ENCODE measurements around the gene SOX5.
"Not testable (repeated sequence)": the region's sequence is repeated elsewhere in the genome, so short reads cannot be mapped to it uniquely, and the experiment has no call there.

Gene SOX5

DNA sequence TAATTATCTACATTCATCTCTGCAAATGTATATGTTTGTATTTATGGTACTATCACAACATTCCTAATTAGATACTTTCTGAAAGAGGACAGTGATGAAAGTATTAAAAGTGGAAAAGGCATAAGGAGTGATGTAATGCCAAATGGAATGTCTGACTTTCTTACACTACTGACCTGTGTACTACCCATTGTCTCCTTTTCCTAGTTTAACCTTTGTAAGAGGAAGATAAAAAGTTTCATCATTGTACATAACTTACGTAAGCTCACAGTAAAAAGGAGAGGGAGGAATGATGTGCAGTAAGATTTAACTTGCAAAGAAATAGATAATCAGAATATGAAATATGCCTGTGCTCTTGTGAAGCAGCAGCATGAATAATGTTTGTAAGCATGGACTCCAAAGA lies 55.9 kb downstream of the SOX5 start:
- TF ChIP-seq JUND (IDR thresholded peaks at IDR 0.05; ENCODE audit: low read depth) = no peak
- no peak for DNase-seq (ENCODE audit: low read depth in 1 of 2, low spot score in 1 of 2)
- in situ Hi-C loops (cut with HindIII; ENCODE audit: low pct_unique_long_range_greater_than_20kb, low sequenced_read_pairs) = no loop called here

DNA sequence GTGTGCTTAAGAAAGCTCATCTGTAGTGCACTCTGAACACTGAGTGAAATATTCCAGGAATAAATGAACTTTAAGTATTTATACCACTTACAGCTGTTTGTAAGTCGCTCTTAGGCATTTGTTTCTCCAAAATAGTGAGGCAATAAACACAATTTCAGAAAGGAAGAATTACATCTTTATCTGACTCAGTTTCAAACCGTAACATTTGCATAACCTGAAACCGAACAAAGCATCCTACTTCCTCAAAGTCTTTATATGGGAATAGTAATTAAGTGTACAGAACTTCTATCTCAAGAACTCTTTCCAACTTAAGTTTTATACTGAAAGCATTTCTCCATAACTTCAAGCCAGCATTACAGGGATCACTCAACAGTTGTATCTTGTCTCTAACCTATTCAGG lies 58.4 kb downstream of the SOX5 start:
- TF ChIP-seq JUND (IDR thresholded peaks at IDR 0.05; ENCODE audit: low read depth) = no peak
- in situ Hi-C loops (cut with HindIII; ENCODE audit: low pct_unique_long_range_greater_than_20kb, low sequenced_read_pairs) = no loop called here
- no peak for DNase-seq (ENCODE audit: low read depth in 1 of 2, low spot score in 1 of 2)

DNA sequence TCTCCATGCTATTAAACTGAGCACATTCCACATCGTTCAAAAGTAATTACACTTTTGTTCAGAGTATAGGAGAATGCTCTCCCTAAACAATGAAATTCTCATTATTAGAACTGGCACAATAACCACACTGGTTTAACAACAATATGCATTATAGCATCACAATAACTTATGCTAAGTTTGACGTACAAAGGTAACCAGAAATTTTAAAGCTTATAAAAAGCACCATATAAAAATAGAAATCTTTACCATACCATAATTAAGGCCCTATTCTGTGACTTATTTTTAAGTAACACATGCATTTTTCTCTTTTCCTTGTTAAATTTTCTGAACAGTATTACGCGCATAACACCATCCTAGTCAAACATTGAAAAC lies 60.4 kb downstream of the SOX5 start:
- in situ Hi-C loops (cut with HindIII; ENCODE audit: low pct_unique_long_range_greater_than_20kb, low sequenced_read_pairs) = no loop called here
- DNase-seq (ENCODE audit: low read depth in 1 of 2, low spot score in 1 of 2) = no peak
- no peak for TF ChIP-seq JUND (IDR thresholded peaks at IDR 0.05; ENCODE audit: low read depth)

DNA sequence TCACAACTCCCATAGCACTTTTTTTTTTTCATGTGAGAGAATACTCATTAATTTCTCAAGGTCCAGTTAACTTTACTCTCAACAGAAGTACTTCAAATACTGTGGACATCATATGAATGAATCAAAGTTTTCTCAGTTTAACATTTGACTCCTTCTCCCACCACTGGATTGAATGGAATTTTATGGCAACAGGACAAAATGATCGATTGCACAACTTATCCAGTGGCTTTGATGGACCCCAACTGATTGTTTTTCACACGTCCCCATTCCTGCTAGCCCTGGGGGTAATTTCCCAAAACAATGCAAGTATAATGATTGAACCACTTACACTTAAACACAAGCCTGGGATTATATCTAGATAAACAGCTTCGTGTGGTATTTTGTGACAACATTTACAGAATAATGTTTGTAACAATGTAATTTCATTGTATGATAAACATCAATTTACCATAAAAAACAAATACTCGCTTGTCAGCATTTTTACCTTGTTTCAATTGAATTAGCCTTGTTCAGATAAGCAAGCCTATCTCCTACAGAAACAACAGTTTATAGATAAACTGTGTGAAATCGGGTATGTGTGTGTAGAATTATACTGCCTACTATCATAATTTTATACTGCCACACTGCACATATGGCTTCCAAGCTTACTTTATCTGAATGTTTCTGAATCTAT lies 60.9 kb downstream of the SOX5 start:
- TF ChIP-seq JUND (IDR thresholded peaks at IDR 0.05; ENCODE audit: low read depth) = no peak
- in situ Hi-C loops (cut with HindIII; ENCODE audit: low pct_unique_long_range_greater_than_20kb, low sequenced_read_pairs) = no loop called here
- no peak for DNase-seq (ENCODE audit: low read depth in 1 of 2, low spot score in 1 of 2)

DNA sequence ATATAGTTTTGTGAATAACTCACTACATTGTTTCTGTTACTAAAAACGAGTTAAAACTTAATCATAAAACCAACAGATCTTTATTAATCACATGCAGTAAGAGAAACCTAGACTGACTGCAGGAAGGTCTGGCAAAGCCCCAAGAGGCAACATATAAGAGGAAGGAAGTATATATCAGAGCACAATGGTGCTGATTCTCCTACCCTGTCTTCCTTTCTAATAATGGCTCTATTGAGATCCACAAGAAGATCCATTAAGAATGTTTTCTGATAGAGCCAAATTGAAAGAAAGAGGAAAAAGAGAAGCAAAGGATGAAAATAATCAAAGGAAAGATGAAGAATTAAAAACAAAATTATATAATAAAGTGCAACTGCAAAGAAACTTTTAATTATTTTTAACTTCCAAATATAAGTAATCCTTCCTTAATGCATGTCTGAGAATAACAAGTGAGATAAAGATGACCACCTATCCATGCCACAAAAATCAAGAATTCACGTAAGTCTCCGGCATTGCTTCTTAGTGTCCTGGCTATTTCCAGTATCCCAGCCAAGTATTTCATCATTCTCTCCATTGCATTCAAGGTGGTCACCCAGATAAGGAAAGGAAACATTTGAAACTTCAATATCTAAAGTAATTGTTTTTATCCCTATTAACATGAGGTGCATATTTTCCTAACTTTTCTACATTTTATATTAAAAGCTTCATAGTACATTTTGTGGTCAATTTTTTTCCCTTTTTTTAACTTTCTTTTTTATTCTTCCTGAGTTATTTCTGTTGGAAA lies 62.2 kb downstream of the SOX5 start:
- in situ Hi-C loops (cut with HindIII; ENCODE audit: low pct_unique_long_range_greater_than_20kb, low sequenced_read_pairs) = no loop called here
- TF ChIP-seq JUND (IDR thresholded peaks at IDR 0.05; ENCODE audit: low read depth) = no peak
- DNase-seq (ENCODE audit: low read depth in 1 of 2, low spot score in 1 of 2) = no peak

DNA sequence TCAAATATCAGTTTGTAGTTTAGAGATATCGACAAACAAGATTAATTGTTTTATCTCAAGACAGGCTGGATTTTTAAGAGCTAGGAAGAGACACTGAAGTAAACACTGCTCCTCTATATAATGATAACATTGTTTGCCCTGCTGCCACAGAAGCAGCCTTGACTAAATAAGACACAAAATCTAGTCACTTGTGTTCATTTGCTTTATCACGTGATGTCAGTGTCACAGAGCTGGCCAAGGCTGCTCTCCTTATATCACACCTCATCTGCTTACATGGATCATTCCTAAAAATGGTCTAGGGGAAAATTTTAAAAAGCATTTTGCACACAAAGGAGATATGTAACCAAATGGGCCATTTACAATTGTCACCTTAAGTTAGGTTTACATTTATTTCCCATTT lies 64.1 kb downstream of the SOX5 start:
- no peak for DNase-seq (ENCODE audit: low read depth in 1 of 2, low spot score in 1 of 2)
- in situ Hi-C loops (cut with HindIII; ENCODE audit: low pct_unique_long_range_greater_than_20kb, low sequenced_read_pairs) = no loop called here
- no peak for TF ChIP-seq JUND (IDR thresholded peaks at IDR 0.05; ENCODE audit: low read depth)

DNA sequence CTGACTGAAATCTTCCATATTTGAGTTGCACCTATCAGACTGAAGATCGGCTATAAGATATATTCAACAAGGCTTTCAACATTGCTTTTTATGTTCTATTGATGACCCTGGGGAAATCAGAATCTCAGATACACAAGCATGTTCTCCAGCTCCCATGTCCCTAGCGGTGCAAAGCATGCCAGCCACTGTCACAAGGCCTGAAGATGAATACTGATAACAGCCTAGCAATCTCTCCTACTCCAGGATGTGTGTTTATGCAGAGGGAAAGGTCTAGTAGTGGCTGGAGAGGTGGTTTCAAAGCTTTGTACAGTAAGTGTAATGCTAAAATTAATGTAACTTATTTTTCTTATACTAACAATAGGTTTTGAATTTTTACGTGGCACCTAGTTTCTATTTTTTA lies 64.6 kb downstream of the SOX5 start:
- in situ Hi-C loops (cut with HindIII; ENCODE audit: low pct_unique_long_range_greater_than_20kb, low sequenced_read_pairs) = no loop called here
- TF ChIP-seq JUND (IDR thresholded peaks at IDR 0.05; ENCODE audit: low read depth) = no peak
- no peak for DNase-seq (ENCODE audit: low read depth in 1 of 2, low spot score in 1 of 2)

DNA sequence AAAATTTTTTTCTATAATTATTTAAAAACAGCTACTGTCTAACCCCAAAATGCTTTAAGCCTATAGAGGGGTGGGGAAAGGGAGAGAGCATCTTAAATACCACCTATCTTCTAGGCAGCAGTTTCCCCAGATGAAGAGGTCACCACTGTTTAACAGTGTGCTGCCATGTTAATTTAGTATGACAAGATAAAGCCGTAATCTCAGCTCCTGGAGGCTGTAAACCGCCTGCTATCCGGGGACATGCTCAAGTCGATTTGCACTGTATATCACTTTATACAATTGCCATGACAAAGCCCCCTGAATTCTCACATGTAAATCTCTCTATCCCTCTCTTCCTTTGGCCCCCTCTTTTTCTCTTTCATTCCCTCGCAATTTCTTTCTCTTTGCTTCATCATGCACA lies 68.5 kb downstream of the SOX5 start:
- in situ Hi-C loops (cut with HindIII; ENCODE audit: low pct_unique_long_range_greater_than_20kb, low sequenced_read_pairs) = no loop called here
- no peak for TF ChIP-seq JUND (IDR thresholded peaks at IDR 0.05; ENCODE audit: low read depth)
- no peak for DNase-seq (ENCODE audit: low read depth in 1 of 2, low spot score in 1 of 2)

DNA sequence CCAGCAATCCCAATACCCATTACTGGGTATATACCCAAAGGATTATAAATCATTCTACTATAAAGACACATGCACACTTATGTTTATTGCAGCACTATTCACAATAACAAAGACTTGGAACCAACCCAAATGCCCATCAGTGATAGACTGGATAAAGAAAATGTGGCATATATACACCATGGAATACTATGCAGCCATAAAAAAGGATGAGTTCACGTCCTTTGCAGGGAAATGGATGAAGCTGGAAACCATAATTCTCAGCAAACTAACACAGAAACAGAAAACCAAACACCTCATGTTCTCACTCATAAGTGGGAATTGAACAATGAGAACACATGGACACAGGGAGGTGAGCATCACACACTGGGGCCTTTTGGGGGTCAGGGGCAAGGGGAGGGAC lies 72.9 kb downstream of the SOX5 start:
- DNase-seq (ENCODE audit: low read depth in 1 of 2, low spot score in 1 of 2); in situ Hi-C loops (cut with HindIII; ENCODE audit: low pct_unique_long_range_greater_than_20kb, low sequenced_read_pairs): not testable (repeated sequence)

DNA sequence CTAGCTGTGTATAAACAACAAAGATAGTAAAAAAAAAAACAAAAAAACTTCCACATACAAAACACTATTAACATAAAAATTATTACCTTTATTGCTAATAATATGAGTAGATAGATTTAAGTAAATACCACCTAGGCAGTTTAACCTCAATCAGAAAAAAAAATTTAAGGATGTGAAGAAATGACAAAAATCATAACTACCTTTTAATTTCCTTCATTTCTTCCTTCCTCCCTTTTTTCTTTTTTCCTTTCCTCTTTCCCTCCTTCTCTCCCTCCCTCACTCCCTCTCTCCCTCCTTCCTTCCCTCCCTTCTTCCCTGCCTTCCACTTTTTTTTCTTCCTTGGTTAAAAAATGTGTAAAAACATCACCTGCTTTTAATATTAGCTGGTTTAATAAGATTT lies 81.7 kb downstream of the SOX5 start:
- DNase-seq (ENCODE audit: low read depth in 1 of 2, low spot score in 1 of 2) = no peak
- in situ Hi-C loops (cut with HindIII; ENCODE audit: low pct_unique_long_range_greater_than_20kb, low sequenced_read_pairs) = no loop called here
- TF ChIP-seq JUND (IDR thresholded peaks at IDR 0.05; ENCODE audit: low read depth) = no peak

DNA sequence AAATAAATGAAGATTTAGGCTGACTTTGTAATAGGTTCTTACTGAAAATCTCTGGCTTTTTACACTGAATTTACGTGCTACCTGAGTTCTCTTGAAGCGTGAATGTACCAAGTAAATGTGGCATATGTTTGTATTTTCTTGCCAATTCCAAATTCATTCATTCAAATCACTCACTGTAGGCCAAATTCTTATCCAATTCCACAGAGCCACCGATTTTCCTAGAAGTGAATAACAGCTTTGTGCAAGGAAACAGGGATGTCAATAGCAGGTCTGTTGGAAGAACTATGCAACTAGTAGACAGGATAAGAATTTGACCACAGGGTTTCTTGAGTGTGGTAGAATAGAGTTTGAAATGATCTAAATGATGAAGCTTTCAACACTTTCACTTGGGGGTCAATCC lies 86.8 kb downstream of the SOX5 start:
- no peak for DNase-seq (ENCODE audit: low read depth in 1 of 2, low spot score in 1 of 2)
- no peak for TF ChIP-seq JUND (IDR thresholded peaks at IDR 0.05; ENCODE audit: low read depth)
- in situ Hi-C loops (cut with HindIII; ENCODE audit: low pct_unique_long_range_greater_than_20kb, low sequenced_read_pairs) = no loop called here

DNA sequence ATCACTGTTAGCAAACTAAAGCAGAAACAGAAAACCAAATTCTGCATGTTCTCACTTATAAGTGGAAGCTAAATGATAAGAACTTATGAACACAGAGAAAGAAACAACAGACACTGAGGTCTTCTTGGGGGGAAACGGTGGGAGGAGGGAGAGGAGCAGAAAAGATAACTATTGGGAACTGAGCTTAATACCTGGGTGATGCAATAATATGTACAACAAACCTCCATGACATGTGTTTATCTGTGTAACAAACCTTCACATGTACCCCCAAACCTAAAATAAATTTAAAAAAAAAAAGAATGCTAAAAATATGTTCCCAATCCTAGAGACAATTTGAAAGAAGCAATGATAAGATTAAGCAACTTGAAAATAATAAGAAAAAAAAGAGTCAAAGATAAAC lies 89.5 kb downstream of the SOX5 start:
- no peak for DNase-seq (ENCODE audit: low read depth in 1 of 2, low spot score in 1 of 2)
- in situ Hi-C loops (cut with HindIII; ENCODE audit: low pct_unique_long_range_greater_than_20kb, low sequenced_read_pairs) = no loop called here
- TF ChIP-seq JUND (IDR thresholded peaks at IDR 0.05; ENCODE audit: low read depth) = no peak

DNA sequence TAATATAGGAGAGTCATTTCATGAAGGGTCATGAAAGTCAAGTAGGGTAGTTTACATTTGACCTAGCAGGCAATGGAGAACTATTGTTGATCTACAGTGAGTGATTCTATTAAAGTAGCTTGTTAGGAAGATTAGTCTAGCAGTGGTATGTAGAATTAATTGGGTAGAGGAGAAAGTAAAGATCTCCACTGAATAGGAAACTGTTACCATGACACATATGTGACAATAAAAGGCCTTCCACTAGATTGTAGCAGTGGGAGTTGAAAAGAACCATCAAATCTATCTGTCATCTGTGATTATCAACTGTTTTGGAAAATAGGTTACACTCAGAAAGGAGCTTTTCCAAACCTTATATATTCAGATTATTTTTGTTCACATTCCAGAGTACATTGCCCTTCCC lies 92.3 kb downstream of the SOX5 start:
- DNase-seq (ENCODE audit: low read depth in 1 of 2, low spot score in 1 of 2) = no peak
- TF ChIP-seq JUND (IDR thresholded peaks at IDR 0.05; ENCODE audit: low read depth) = no peak
- in situ Hi-C loops (cut with HindIII; ENCODE audit: low pct_unique_long_range_greater_than_20kb, low sequenced_read_pairs) = no loop called here

DNA sequence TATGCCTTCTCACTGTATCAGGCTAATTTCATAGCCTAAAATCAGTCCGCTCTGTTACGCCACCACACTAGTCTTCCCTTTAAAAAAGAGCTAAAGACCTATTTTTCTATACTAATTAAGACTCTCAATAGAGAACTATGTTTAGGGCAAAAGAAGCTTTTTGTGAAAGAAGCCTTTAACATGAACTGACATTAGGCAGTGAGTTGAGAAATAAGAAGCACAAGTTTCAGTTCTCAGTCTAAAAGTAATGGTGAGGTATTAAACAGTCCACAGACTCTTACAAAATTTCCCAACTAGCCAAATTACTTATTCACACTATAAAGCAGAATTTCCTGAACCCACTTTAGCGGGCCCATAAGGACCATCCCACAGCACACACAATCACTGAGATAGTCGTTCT lies 93.7 kb downstream of the SOX5 start:
- TF ChIP-seq JUND (IDR thresholded peaks at IDR 0.05; ENCODE audit: low read depth) = no peak
- in situ Hi-C loops (cut with HindIII; ENCODE audit: low pct_unique_long_range_greater_than_20kb, low sequenced_read_pairs) = no loop called here
- DNase-seq (ENCODE audit: low read depth in 1 of 2, low spot score in 1 of 2) = no peak

All from T47D (cell line).